CD4-positive, alpha-beta T cell treated with Interleukin-1 beta for 1 hour (primary cell): Measurements from ENCODE around the gene EIF1AD.
"Not testable (repeated sequence)": the region's sequence is repeated elsewhere in the genome, so short reads cannot be mapped to it uniquely, and the experiment has no call there.

Source experiments
- DNase-seq, 2 donors: peaks; one replicate each; pipeline ENCODE4 v3.0.0-alpha.2; 2020 to 2022

EIF1AD gene, protein sequence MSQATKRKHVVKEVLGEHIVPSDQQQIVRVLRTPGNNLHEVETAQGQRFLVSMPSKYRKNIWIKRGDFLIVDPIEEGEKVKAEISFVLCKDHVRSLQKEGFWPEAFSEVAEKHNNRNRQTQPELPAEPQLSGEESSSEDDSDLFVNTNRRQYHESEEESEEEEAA

DNA sequence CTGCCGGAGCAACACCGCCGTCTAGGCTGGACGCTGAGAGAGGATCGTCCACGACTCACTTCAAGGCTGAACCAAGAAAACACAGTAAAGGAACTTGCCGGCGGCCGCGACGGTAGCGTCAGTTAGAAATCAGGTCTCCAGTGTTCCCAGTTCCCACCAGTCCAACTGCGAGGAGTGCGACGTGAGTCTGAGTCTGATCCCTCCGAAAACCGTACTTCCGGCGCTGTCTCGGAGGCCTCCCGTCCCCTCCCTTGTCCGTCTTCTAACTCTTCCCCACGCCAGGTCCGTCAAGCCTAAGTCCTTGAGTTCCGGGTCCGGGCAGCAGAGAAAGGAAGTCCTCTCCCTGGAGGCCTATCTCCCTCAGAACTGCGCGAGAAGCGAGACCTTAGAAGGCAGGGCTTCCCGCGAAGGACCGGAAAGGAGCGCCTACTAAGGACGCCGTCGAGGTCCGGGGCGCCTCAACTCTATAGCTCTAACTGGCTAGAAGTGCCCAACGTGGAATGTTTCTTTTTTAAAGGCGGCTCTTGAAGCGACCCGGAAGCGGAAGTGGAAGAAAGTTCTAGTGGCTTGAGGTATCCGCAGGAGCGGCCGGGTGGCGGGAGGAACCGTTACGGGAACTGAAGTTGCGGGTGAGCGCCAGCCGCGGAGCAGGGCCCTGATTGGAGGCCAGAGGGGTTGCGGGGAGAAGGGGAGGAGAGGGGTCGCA lies at the start of gene EIF1AD, which contains the start of gene BANF1:
Gene EIF1AD (minus strand): TSS at position 216 of the 706 bp plus-strand sequence. CDS start 1,768 bp downstream, outside the sequence.
Gene BANF1 (plus strand): TSS at position 562 of the 706 bp plus-strand sequence. CDS start 748 bp downstream, outside the sequence.
- peak; percentile 91 to 96 for DNase-seq

DNA sequence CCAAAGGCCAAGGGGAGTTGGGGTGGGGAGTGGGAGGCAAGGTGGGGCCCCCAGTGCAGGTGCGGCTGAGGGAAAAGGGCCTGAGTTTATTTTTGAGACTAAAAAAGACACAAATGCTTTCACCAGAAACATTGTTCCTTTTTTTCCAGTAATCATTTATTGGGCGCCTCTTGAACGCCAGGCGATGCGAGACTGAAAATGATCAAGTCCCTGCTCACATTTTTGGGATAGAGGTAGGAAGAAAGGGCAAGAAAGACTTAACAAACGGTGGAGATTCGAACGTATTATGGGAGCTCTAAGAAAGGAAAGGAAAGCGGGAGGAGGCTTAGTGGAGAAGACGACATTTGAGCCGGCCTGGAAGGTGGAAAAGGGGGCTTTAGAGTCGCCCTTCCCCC lies 49.4 kb upstream of the EIF1AD start:
- no peak for DNase-seq

DNA sequence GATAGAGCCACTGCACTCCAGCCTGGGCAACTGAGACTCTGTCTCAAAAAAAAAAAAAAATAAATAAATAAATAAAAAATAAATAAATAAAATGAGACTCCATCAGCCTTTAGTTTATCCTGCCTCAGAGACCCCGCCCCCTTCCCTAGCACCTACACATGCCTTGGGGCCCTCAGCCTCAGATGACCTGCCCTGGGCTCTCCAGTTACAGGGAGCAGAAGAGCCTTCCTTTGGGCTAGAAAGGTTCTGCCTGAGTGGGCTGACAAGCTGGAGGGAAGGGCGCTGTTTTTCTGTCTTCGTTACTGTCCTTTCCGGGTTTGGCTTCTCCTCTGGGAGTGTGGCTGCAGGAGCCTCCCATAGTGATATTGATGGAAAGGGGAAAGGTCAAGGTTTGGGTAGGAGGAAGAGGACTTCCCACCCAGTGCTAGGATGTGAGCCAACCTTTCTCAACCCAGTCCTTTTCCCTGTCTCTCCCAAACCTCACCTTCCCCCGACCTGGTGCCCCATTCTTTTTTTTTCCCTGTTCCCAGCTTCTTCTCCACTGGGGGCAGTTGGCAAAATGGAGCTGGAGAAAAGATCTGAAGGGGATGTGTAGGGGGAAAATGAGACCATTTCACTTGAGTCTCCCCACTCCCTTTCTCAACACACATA lies 48.7 kb upstream of the EIF1AD start:
- DNase-seq = no peak

DNA sequence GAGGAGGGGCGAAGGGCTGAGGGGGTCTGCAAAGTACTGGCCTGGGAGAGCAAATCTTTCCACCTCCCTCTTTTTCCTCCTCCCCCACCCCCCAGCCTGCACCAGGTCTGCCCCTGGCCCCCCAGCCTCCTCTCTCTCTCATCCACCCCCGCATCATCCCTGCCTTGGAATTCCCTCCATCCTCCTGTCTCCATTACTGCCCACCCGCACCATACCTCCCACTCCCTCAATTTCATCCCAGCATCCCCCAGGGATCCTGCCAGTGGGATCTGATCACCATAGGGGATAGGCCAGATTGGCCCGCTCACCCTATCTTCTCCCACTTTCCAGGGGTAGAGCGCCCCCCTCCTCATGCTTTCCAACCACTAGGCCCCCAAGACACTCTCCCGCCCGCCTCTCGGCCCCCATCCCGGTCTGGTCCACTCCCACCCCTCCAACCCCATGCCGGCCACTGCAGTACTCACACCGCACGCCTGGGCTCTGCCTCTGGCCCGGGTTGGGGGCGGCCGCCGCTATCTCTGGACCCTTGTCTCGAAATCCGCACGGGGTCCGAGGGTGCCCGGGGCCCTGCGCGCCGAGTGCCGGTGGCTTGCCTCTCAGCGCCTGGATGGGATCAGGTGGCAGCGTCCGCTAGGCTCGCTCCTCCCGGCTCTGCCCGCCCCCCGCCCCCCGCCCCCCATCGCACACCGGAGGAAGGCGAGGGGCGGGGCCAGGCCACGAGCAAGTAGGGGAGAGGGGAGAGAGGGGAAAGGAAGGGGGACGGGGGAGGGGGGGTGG lies 46.8 kb upstream of the EIF1AD start, which contains the start of gene GAL3ST3:
Gene GAL3ST3 (minus strand): TSS at position 615 of the 777 bp plus-strand sequence. CDS start 3,746 bp downstream, outside the sequence.
- DNase-seq = no peak

DNA sequence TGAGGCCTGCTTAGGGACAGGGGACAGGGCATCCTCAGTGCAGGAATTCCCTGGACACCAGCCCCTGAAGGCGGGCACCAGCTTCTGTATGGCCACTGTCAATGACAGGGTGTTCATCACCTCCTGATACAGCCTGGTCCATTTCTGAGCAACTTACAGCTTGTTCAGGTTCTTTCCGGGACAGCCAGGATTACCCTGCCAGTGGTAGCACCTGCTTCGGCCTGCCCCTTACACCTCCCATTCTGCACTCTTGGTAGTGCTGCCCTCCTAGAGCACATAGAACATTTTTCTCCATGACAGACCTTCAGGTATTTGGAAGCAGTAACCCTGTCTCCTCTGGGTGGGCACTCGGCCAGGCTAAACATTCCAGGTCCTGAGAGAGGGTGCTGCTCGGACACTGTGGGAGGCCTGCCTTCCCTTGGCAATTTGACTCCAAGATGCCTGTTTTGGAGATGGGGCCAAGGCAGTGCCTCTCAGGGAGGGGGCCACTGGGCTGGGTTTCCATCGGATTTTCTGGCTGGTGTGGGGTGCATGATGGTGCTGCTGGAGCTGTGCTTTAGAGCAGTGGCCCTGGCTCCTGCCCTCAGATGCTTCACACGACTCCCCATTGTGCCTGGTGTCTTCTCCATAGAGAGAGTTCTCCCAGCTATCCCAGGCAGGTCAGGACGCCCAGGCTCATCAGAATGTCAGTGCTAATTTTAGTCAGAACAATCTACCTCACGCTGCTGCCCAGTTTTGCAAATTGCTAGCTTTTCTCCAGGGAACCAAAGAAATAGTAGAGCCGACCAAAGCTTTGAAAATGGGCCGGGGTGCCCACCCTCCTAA lies 45.8 kb upstream of the EIF1AD start:
- no peak for DNase-seq

DNA sequence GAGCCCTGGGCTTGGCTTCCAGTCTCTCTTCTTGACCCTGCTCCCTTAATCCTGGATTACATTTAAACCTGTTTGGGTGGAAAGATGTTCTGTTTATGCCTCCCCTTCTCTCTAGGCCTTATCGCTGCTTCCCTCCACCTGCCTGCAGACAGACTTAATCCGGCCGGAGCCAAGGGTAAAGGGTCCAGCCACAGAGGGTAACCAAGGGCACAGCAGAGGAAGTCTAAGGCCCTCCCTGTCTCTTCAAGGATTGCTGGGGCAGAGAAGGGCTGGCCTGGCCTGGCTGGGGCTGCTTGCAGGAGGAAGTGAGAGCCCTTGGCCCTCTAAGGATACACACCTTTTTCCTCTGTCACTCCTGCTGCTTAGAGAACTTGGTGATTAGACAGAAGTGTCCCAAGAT lies 44.9 kb upstream of the EIF1AD start:
- no peak for DNase-seq

DNA sequence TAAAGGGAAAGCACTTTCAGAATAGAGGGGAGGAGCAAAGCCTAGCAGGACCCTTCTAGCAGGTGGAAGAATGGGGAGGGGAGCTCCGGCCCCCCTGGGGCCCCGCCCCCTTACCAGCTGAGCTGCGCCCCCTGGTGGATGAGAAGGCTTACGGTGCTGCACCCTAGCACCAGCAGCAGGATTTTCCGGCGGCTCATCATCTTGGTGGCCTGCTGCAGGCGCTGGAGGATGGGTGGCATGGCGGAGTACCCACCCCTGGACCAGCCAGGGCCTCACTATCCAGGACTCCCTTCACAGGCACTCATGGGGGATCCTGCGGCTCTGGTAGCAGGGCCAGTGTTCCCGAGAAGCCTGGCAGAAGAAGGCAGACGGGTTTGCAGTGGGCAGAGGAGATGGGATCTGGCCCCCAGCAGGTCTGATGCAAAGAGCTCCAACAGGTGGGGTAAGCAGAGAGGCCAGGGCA lies 43.3 kb upstream of the EIF1AD start:
- peak; percentile 82 to 86 for DNase-seq

DNA sequence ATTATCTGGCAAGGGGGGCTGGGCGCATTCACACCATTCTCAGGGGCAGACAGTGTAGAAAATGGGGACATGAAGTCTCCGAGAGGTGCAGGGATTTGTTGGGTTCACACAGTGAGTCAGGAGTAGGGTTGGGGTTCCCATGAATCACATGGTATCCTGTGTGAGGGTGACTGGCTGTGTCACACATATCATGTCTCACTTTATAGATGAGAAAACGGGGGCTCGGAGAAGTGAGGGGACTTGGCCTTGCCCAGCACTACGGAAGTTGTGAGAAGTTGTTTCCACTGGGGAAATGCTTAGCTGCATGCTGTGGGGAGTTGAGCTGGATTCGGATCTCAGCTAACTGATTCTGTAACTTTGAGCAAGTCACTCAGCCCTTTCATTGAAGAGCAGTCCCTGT lies 42.8 kb upstream of the EIF1AD start:
- DNase-seq = peak in 1 of 2 donors; percentile 2

DNA sequence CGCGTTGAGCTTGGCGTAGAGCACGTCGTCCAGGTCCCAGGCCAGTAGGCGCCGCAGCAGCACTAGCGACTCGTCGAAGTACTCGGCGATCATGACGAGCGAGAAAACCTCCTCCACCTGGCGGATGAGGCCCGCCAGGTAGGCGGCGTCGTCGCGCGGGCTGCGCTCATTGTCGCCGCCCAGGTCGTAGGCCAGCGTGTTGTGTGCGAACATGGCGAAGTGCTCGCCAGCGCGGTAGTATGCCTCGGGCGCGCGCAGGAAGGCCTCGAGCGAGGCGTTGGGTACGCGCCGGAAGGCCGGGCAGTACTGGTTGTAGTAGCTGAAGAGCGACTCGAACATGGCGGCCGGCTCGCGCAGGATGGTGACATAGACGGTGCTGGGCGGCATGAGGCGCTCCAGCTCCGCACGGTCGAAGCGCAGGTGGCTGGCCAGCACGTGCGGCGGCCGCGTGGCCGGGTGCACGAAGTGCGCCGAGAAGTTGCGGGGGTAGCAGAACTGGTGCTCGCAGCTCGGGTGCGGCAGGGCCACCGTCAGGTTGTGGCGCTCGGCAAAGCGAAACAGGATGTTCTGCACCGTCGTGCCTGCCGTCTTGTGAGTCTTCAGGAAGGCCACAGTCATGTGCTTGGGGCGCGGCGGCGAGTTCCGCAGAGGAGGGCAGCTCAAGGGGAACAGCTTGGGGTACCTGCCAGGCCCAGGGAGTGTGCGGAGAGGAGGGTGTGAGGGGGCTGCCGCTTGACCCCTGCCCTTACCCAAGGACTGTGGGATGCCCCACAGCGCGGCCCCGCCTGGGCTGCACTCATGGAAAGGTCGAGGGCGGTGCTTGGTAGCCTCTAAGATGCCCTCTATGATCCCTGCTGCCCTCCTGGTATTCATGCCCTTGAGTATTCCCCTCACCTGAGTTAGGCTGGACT lies 41.3 kb upstream of the EIF1AD start:
- no peak for DNase-seq

DNA sequence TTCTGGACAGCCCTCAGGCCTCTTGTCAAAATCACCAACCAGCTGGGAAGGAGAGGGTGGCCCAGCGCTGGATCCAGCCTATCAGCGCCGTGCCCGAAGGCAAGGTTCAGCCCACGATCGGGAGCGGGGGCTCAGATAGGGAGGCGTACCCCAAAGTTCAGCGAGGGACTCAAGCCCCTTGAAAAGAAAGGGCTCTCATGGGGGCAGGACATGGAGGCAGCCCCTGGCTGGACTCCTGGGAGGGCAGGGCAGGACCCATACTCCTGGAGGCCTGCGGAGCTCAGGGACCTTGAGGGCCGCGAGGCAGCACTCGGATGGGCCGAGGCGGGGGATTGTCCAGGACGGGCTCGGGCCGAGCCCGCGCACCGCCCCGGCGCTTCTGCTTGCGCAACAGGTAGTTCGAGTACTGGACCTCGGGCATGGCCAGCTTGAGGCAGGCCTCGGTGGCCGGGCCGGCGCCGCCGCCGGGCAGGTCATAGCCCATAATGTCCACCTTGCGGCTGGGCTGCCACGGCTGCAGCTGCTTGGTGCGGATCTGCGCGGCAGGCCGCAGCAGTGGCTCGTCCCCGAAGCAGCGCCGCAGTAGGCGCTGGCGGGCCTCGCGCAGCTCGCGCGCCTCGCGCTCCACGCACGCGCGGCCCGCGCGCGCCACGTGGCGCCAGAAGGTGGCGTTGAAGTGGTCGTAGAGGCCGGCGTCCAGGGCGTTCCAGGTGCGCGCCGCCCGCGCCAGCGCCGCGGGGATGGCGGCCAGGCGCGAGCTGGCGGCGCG lies 40.5 kb upstream of the EIF1AD start:
- DNase-seq = no peak

DNA sequence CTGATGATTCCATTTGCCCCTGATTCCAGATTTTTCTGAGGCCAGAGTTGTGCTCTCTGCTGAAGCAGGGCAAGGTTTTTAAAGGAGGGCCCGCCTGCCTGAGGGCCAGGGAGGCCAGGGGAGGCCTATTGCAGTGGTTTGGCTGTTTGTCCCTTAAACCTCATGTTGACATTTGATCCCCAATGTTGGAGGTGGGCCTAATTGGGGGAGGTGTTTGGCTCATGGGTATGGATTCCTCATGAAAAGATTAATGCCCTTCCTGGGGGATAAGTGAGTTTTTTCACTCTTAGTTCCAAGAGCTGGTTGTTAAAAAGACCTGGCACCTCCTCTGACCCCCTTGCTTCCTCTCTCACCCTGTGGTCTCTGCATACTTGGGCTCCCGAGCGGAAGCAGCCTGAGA lies 37.8 kb upstream of the EIF1AD start:
- DNase-seq = no peak

DNA sequence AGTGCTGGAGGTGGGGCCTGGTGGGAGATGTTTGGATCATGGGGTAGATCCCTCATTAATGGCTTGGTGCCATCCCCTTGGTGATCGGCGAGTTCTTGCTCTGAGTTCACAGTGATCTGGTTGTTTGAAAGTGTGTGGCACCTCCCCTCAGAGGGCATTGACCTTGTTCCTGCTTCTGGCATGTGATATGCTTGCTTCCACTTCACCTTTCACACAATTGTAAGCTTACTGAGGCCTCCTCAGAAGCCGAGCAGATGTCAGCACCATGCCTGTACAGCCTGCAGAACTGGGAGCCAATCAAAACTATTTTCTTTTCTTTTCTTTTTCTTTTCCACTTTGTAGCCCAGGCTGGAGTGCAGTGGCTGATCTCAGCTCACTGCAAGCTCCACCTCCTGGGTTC lies 35.4 kb upstream of the EIF1AD start:
- DNase-seq = no peak

DNA sequence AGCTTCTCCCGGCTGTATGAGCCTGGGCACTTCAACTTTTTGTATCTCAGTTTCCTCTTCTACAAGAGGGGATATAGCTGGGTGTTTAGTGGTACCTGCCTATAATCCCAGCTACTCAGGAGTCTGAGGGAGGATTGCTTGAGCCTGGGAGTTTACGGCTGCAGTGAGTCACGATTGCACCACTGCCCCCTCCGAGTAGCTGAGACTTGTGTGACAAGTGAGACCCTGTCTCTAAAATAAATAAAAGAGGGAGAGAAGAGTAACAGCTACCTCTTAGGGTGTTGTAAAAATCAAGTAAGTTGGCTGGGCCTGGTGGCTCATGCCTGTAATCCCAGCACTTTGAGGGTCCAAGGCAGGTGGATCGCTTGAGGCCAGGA lies 34.4 kb upstream of the EIF1AD start:
- DNase-seq = no peak

DNA sequence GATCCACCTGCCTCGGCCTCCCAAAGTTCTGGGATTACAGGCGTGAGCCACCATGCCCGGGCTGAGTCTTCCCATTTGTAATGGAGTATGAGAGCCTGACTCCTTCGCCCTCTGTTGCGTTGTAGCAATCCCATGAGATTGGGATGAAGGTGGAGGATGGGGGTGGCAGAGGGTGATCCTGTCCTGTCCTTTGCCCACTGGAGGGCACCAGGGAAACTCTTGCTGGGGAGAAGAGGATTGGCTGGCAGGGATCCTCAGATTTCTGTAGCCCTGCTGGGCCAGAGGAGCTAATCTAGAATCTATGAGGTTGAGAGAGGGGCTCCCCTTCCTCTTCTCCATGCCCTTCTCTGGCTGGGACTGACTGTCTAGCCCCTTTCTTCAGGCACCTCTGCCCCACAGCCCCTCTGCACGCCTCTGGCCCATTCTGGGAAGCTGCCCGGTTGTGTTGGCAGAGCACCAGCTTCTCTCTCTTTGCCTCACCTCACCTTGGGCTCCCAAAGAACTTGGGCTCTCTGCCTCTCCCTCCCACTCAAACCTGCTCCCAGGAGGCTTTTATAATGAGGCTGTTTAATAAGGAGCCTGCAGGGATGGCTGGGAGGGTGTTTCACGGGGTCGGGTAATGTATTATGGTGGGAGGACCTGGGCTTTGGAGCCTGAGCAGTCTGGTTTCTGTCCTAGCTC lies 33.8 kb upstream of the EIF1AD start:
- no peak for DNase-seq

DNA sequence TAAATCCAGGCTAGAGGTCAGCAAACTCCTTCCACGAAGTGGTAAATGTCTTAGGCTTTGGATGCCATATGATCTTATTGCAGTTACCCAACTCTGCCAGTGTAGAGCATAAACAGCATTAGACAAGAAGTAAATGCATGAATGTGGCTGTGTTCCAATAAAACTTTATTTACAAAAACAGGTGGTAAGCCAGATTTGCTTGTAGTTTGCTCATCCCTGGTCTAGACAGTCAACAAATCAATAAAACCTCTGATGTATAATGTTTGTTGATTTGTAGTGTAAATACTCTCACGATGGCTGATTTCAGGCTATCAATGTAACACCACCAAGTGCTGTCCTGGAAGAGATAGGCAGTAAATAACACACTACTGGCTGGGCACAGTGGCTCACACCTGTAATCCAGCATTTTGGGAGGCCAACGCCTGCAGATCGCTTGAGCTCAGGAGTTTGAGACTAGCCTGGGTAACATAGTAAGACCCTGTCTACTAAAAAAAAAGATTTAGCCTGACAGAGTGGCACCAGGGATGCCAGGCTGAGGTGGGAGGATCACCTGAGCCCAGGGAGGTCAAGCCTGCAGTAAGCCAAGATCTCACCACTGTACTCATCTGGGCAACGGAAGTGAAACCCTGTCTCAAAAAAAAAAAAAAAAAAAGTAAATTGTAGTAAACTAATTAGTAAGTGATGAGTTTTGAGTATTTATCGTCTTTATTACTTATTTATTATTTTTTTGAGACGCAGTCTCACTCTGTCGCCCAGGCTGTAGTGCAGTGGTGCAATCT lies 31.2 kb upstream of the EIF1AD start:
- DNase-seq = no peak

DNA sequence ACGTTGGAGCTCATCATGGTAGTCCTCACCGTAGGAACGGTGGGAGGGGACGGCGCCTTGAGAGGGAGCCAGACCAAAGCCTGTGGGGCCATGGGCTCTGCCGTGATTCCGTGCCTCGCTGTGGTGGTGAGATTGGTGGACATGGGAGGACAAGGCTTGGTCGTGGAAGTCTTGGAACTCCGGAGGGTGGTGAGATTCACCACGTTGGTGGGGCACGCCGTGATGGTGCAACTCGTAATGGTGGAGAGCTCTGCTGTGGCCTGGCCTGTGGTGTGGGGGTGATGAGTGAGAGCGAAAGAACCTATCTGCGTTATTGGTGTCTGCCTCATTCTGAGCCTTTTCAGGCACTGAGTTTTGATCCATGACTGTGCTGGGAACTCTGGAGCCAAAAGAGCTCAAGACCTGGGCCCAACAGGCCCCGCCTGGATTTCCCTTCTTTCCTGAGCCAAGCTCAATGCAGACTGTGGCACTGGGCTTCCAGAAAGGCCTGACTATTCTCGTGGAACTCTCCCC lies 24.1 kb upstream of the EIF1AD start, which contains the start of gene CATSPER1:
Gene CATSPER1 (minus strand): TSS at position 463 of the 513 bp plus-strand sequence. CDS start 100 bp downstream, at position 363.
- DNase-seq = no peak

DNA sequence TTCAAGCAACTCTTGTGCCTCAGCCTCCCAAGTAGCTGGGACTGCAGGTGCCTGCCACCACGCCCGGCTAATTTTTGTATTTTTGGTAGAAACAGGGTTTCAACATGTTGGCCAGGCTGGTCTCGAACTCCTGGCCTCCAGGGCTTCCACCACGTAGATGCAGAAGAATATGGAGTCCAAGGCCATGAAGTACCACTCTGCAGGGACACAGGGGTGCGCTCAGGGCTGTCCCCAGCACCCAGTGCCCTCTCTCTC lies 21.2 kb upstream of the EIF1AD start:
- not testable (repeated sequence) for DNase-seq

DNA sequence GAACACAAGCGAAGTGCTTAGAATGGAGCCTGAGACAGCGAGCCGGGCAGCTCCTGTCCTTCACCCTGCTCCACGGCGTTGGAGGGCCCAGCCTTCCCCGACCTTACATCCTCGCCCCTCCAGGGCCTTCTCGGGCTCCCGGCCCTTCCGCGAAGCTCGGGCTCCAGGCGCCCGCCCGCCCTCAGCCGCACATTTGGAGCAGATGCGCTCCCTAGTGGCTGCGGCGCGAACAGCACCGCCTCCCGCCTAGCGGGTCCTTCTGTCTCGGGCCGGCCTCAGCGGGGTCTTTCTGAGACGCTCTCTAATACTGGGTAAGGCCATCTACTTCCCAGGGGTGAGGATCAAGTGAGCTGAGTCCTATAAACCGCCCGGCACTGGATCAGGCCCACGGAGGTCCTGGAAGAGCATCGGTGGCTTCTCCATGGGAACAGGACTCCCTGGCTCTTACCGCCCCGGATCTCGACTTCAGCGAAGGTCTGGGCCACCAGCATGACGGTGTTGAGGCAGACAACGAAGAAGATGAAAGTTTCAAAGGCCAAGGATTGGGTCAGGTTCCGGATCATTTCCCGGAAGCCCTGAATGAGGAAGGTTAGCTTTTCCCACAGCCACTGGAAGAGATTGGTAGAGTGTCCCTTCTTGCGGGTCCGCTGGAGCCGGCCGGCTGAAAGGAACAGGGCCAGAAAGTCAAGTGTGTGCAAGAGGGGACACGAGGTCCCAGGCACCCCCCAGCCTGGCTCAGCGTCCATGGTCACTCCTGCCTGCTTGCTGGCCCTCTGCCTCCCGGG lies 20.6 kb upstream of the EIF1AD start:
- DNase-seq = peak; percentile 69 to 75
